Rectal smooth muscle tissue (tissue), 1 donor: ENCODE measurements around the gene RABGAP1L.

Source experiments
- H3K27ac ChIP-seq: one replicate; pipeline ENCODE4 v1.7.0; 2013; ENCODE audit warnings: low read depth, low read length, inconsistent platforms
- H3K27me3 ChIP-seq: one replicate; pipeline ENCODE4 v1.7.0; 2013; ENCODE audit warnings: low read length; ENCODE audit not compliant: control insufficient read depth, insufficient read depth
- H3K36me3 ChIP-seq: one replicate; pipeline ENCODE4 v1.7.0; 2013; ENCODE audit warnings: low read length; ENCODE audit not compliant: control insufficient read depth, insufficient read depth
- H3K4me1 ChIP-seq: one replicate; pipeline ENCODE4 v1.7.0; 2013; ENCODE audit warnings: low read length; ENCODE audit not compliant: control insufficient read depth, insufficient read depth
- H3K4me3 ChIP-seq: one replicate; pipeline ENCODE4 v1.7.0; 2013; ENCODE audit warnings: low read length
- H3K9ac ChIP-seq: one replicate; pipeline ENCODE4 v1.7.0; 2013; ENCODE audit warnings: low read length

The RABGAP1L gene

GRCh38 chr1:174190691-174191199 is 31.4 kb downstream of the RABGAP1L start:
- Histone ChIP-seq H3K4me1 (no peaks in the 10 kb centered on the region), H3K4me3 (no peak overlapping the region), H3K9ac (no peak overlapping the region), H3K27ac (no peak overlapping the region), H3K36me3 (no peaks in the 10 kb centered on the region), H3K27me3 (no peaks in the 10 kb centered on the region)

- Histone ChIP-seq H3K4me3 (no peak overlapping the region), H3K9ac (no peak overlapping the region), H3K4me1 (no peaks in the 10 kb centered on the region), H3K27me3 (no peaks in the 10 kb centered on the region), H3K27ac (no peak overlapping the region), H3K36me3 (no peaks in the 10 kb centered on the region)
Observed at GRCh38 chr1:174191349-174191862, 32.1 kb downstream of the RABGAP1L start.

- Histone ChIP-seq H3K4me1 (no peaks in the 10 kb centered on the region), H3K27me3 (no peaks in the 10 kb centered on the region), H3K4me3 (no peak overlapping the region), H3K27ac (no peak overlapping the region), H3K9ac (no peak overlapping the region), H3K36me3 (no peaks in the 10 kb centered on the region)
Observed at GRCh38 chr1:174194461-174194860, 35.1 kb downstream of the RABGAP1L start.

GRCh38 chr1:174197088-174197487 is 37.8 kb downstream of the RABGAP1L start:
- Histone ChIP-seq H3K4me3 (no peak overlapping the region), H3K27ac (no peak overlapping the region), H3K27me3 (no peaks in the 10 kb centered on the region), H3K4me1 (no peaks in the 10 kb centered on the region), H3K36me3 (no peaks in the 10 kb centered on the region), H3K9ac (no peak overlapping the region)

- Histone ChIP-seq H3K4me3 (no peak overlapping the region), H3K36me3 (no peaks in the 10 kb centered on the region), H3K4me1 (no peaks in the 10 kb centered on the region), H3K27ac (no peak overlapping the region), H3K27me3 (no peaks in the 10 kb centered on the region), H3K9ac (no peak overlapping the region)
Observed at GRCh38 chr1:174197547-174197946, 38.2 kb downstream of the RABGAP1L start.

- H3K4me1 ChIP-seq = no peaks in the 10 kb centered on the region
- H3K27me3 ChIP-seq = no peaks in the 10 kb centered on the region
- H3K36me3 ChIP-seq = no peaks in the 10 kb centered on the region
- no peak overlapping the region for H3K9ac ChIP-seq
- no peak overlapping the region for H3K4me3 ChIP-seq
- H3K27ac ChIP-seq = no peak overlapping the region
Observed at GRCh38 chr1:174198202-174198601, 38.9 kb downstream of the RABGAP1L start.

GRCh38 chr1:174200746-174201145 is 41.4 kb downstream of the RABGAP1L start:
- H3K9ac ChIP-seq = no peak overlapping the region
- H3K36me3 ChIP-seq = no peaks in the 10 kb centered on the region
- H3K27me3 ChIP-seq = no peaks in the 10 kb centered on the region
- no peaks in the 10 kb centered on the region for H3K4me1 ChIP-seq
- no peak overlapping the region for H3K27ac ChIP-seq
- H3K4me3 ChIP-seq = no peak overlapping the region

GRCh38 chr1:174204697-174205308 is 45.5 kb downstream of the RABGAP1L start:
- H3K4me1 ChIP-seq = no peaks in the 10 kb centered on the region
- H3K27me3 ChIP-seq = no peaks in the 10 kb centered on the region
- H3K27ac ChIP-seq = no peak overlapping the region
- no peaks in the 10 kb centered on the region for H3K36me3 ChIP-seq
- H3K4me3 ChIP-seq = no peak overlapping the region
- H3K9ac ChIP-seq = no peak overlapping the region

GRCh38 chr1:174206148-174206836 is 47.0 kb downstream of the RABGAP1L start:
- no peaks in the 10 kb centered on the region for H3K36me3 ChIP-seq
- no peak overlapping the region for H3K9ac ChIP-seq
- H3K27me3 ChIP-seq = no peaks in the 10 kb centered on the region
- H3K27ac ChIP-seq = no peak overlapping the region
- H3K4me3 ChIP-seq = no peak overlapping the region
- H3K4me1 ChIP-seq = no peaks in the 10 kb centered on the region

- Histone ChIP-seq H3K9ac (no peak overlapping the region), H3K27ac (no peak overlapping the region), H3K4me3 (no peak overlapping the region), H3K4me1 (no peaks in the 10 kb centered on the region), H3K36me3 (no peaks in the 10 kb centered on the region), H3K27me3 (no peaks in the 10 kb centered on the region)
Observed at GRCh38 chr1:174209347-174210187, 50.2 kb downstream of the RABGAP1L start.

GRCh38 chr1:174211486-174211885 is 52.2 kb downstream of the RABGAP1L start:
- Histone ChIP-seq H3K4me1 (no peaks in the 10 kb centered on the region), H3K27ac (no peak overlapping the region), H3K27me3 (no peaks in the 10 kb centered on the region)

GRCh38 chr1:174215766-174216165 is 56.4 kb downstream of the RABGAP1L start:
- no peak overlapping the region for H3K4me3 ChIP-seq
- no peak overlapping the region for H3K9ac ChIP-seq
- no peaks in the 10 kb centered on the region for H3K4me1 ChIP-seq
- no peaks in the 10 kb centered on the region for H3K36me3 ChIP-seq
- H3K27ac ChIP-seq = no peak overlapping the region
- no peaks in the 10 kb centered on the region for H3K27me3 ChIP-seq

More at GRCh38 chr1:174211486-174211885, 52.2 kb downstream of the RABGAP1L start:
- Histone ChIP-seq H3K9ac (no peak overlapping the region), H3K36me3 (no peaks in the 10 kb centered on the region), H3K4me3 (no peak overlapping the region)
